NCI-H1436 (cell line): Measurements from ENCODE around the gene ST3GAL4.

Experiments
- DNase-seq: peaks from one replicate; lab custom pipeline; 2025; lab: John Stamatoyannopoulos, UW

Gene ST3GAL4

DNA sequence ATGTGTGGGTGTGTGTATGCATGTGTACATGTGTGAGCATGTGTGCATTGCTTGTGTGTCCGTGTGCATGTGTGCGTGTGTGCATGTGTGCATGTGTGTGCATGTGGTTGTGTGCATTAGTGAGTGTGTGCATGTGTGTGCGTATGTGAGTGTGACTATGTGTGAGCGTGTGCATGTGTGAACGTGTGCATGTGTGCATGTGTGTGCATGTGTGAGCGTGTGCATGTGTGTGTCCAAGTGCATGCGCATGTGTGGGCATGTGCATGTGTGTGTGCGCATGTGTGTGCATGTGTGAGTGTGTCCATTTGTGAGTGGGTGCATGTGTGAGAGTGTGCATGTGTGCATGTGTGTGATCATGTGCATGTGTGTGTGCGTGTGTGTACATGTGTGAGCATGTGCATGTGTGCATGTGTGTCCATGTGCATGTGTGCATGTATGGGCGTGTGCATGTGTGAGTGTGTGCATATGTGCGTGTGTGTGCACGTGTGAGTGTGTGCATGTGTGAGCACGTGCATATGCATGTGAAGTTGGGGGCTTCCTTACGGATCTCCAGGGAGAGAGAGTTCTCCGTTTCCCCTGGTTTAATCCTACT, 95.8 kb downstream of the ST3GAL4 start:
- no peak for DNase-seq

DNA sequence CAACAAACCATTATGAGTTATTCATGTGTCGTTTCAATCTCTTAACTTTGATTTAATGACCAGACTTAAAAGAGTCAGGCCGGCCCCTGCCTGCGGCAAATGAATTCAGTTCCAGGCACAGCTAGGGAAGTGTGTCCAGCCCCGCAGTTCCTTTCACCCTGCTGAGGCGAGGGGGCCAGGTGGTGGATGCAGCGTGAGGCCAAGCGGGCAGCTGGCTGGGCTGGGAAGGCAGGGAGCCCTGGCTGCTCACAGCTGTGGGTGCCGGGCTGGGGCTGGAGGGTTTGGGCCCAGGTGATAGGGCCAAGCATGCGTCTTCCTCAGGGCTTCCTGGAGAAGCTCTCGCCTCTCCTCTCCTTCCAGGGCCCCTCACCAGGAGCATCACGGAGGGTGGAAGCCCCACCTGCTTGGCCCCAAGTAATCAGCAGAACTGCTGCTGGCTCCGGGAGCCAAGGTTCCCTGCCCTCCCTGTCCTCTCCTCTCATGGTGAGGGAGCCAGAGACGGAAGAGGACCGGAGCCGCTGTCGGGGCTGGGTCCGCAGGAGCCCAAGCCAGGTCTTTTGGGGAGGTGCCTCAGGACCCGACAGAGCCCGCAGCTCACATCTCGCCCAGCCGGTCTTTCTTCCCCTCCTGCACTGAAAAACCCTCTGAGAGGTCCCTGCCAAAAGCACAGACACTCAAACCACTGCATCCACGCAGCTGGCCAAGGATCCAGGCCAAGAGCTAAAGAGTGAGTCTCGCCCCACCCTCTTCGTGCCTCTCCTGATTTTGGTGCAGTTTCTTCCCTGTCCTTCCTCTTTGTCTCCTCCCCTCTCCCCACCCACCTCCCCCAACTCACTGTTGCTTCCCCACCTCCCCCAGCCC, 97.0 kb downstream of the ST3GAL4 start:
- DNase-seq = no peak

DNA sequence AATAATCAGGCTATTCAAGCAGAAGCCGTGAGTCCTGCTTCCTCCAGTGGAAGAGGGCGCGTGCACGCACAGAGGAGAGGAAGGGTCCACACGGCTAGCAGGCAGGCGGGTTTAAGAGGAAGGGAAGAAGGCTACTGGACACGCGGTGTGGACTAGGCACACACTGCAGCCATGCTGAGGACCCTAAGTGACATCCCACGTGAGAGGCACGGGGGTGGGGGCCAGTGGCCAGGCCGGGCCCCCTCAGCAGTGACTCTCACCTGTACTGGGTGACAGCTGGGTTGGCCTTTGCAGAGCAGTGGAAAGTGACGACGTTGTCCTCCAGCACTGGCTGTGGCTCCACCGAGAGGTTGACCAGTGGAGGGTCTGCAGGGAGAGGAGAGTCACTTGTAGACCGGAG, 100.6 kb downstream of the ST3GAL4 start:
- no peak for DNase-seq

DNA sequence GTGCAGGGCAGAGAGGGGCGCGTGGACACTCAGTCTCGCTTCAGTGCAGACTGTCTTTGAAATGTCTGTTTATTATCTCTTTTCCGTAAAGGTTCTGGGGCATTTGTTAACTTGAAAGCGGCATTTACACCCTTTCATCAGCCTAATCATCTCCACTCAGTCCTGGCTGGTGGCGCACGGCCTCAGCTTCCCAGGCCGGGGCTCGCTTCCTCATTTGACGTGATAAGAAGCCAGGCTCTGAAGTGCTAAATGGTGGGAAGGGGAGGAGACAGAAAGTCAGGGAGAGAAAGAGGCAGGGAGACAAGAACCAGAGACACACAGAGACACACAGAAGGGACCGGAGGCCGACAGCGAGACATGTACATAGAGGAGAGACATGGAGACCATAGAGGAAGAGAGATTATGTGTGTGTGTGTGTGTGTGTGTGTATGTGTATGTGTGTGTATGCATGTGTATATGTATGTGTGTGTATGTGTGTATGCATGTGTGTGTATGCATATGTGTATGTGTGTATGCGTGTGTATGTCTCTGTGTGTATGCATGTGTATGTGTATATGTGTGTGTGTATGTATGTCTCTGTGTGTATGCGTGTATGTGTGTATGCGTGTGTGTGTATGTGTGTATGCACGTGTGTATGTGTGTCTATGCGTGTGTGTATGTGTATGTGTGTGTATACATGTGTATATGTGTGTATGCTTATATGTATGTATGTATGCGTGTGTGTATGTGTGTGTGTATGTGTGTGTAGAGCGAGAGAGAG, 101.5 kb downstream of the ST3GAL4 start:
- no peak for DNase-seq

DNA sequence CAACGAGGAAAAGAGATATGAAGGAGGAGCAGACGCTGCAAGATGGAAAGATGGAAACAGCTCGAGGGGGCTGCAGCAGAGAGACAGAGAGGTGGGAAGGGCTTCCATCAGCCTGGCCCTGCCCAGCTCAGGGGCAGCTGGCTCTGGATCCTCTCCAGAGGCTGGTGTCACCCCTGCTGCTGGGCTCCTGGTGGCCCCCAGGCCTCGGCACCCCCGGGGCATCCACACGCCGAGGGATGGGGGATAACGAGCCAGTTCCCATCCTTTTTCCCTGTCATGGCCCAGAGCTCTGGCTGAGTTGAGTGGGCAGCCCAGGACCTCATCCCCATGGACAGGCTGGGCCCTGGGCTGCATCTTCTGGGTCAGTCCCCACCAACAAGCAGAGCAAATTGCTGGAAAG, 102.3 kb downstream of the ST3GAL4 start:
- no peak for DNase-seq

DNA sequence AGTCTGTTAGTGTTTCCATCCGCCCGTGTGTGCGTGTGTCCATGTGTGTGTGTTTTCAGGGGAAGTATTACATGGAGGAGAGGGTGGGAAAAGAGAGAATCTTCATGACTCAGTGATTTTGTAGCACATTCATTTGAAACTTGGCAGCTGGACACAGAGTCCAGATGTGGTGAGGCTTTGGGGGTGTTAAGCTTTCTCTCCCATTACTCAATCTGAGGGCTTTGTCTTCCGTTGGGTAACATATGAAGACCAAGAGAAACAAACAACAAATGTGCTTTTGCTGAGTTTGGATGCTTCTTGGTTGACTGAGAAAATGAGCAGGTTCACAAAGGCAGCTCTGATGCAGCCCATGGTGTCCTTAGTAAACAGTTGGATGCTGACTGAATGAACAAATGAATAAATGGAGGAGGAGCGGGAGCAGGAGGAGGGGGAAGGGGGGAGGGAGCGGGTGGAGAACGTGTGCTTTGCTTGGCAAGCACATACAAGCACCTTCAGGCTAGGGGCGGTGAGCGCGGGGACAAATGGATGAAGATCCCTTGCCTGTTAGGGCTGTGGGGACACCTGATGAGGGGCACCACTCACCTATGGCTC, 104.3 kb downstream of the ST3GAL4 start:
- DNase-seq = no peak

DNA sequence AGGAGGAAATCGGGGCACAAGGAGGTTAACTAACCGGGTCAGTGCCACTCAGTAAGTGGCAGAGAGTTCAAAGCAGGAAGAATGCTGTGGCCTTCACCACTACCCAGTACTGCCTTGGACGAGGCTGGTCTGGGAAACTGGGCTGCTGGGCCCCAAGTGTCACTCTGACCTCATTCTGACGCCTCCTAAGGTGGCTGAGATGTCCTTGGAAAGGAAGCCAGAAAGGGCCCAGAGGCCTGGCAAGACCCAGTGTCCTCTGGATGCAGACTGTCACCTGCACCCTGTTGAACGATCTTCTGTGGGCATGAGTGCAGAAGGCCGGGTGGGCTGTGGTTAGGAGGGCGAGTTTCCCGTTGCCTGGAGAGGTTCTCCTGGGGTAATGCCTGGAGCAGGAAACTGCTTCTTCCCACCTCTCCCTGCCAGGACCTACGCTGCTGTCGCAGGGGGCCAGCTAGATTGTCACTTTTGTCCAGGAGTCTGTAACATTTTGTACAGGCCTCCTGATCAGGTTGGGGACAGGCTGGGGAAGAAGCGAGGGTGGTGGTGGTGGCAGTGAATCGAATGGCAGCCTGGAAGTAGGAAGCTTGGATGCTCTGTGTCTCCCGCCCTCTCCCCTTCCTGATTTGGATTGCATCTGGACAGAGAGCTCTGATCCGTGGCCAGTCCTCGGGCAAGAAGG, 105.1 kb downstream of the ST3GAL4 start:
- DNase-seq = no peak

DNA sequence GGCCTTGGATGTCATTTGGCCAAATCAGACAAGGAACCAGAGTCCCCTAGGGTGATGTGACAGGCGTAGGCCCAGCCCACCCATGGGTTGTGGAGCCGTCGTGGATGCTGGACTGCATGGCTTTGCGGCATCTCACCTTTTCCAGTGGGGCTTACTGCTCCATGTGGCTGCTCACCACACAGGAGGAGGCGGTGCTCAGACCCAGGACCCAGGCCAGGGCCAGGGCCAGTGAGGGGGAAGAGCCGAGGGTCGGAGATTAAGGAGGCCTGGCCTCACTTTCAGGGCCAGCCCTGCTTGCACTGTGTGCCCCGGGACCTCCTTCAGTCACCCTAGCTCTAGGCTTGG, 105.6 kb downstream of the ST3GAL4 start:
- no peak for DNase-seq

DNA sequence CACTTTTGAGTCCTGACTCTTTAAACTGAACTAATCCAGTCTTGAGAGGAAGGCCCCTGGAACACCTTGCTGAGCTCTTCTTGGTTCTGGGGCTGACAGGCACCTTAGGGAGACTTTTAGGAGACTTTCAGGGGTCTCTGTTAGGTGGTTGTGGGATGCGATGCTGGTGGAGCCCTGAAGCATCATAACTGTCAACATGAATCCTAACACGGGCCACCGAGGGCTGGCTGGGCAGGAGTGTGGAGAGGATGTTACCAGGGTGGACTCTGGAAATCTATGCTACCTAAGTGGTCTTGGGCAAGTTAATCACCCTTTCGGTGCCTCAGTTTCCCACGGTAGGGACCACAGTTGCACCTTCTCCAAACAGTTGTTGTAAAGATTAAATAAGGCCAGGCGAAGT, 106.5 kb downstream of the ST3GAL4 start:
- DNase-seq = no peak

DNA sequence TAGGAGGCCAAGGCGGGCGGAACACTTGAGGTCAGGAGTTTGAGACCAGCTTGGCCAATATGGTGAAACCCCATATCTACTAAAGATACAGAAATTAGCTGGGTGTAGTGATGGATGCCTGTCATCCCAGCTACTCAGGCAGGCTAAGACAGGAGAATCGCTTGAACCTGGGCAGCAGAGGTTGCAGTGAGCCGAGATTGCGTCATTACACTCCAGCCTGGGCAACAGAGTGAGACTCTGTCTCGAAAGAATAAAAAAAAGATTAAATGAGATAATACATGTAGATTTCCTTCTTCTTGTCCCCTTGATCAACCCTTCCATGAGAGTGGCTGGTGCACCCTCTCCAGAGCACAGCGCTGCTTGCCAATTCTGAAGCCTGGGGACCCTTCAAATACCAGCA, 106.9 kb downstream of the ST3GAL4 start:
- no peak for DNase-seq
